COLO829 (cell line): ENCODE measurements around the gene NR3C2.

Experiments used
- DNase-seq: peaks from one replicate; pipeline ENCODE4 v3.0.0; 2012; ENCODE audit warnings: low spot score

NR3C2 gene

DNA sequence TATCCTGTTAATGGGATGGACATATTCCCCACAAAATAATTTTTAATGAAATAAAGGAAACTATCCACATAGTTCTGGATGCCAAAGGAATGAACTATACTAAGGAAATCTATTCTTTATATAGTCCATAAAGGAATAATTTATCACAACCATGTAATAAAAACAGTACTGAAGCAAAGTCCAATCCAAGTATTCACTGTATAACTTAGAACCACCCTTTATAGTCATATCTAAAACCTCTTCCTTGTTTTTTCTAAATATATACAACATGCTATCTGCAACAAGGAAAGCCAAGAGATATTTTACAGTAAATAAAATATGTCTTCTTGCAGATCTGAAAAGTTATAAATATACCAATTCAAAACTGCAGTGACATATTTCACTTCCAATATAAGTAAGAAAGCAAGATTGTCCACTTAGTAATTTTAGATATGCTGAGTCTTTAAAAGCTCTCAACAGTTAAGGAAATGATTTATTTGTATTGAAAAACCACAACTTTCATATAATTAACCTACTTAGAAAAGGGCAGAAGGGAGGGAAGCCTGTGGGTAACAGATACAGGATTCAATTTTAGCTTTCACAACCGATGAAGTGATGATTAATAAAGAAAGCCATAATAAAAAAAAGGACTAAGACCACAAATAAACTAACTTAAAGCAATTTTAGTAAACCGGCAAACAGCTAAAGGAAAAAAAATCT, 8.0 kb downstream of the NR3C2 start:
- no peak for DNase-seq

DNA sequence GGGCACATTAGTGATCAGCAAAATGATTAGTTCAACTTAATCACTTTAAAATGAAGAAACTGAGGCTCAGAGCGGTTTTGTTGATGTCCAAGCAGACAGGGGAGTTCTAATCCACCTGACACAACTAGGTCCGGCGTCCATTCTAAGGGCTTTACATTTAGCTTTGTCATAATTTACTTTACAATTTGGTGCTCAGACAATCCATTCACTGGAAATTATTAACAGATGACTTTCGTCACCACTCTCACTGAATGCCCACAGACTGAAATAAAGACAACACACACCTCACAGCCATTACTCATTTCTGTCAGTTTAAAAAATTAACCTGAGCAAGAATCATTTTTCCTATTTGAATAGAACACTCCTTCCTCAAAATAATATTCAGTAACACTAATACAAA, 10.8 kb downstream of the NR3C2 start:
- no peak for DNase-seq

DNA sequence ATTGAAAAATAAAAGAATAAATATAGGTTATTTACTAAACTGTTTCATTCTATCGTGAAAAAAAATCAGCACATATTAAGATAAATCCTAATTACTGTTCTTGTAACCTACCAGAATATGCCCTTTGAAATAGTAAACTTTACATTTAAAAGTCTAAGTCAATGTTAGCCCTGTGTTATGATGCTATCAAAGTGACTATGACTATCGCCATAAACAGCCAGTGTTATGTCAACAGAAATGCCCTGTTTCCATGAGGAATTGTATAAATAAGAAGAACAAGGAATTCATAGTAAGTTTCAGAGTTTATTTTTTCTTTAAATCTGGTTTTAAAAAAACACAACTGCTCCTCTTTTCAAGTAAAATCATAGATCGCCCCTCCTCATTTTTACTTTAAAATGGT, 11.4 kb downstream of the NR3C2 start:
- no peak for DNase-seq

GRCh38 chr4:148429206-148429605, 13.0 kb downstream of the NR3C2 start:
- DNase-seq, result no peak

DNA sequence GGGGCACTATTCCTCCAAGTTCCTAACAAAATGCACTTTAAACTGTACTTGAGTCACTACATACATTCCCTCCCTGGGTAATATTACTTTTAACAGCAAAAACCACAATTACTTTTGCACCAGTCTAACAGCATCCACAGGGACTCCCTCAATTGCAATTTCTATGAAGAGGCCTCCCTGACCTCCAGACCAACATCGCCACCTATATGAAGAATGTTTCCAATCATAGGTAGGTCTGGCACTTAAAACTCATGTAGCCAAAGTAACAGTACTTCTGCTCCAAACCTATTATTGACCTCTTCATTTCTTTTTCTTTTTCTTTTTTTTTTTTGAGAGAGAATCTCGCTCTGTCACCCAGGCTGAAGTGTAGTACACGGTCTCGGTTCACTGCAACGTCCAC, 15.6 kb downstream of the NR3C2 start:
- no peak for DNase-seq

DNA sequence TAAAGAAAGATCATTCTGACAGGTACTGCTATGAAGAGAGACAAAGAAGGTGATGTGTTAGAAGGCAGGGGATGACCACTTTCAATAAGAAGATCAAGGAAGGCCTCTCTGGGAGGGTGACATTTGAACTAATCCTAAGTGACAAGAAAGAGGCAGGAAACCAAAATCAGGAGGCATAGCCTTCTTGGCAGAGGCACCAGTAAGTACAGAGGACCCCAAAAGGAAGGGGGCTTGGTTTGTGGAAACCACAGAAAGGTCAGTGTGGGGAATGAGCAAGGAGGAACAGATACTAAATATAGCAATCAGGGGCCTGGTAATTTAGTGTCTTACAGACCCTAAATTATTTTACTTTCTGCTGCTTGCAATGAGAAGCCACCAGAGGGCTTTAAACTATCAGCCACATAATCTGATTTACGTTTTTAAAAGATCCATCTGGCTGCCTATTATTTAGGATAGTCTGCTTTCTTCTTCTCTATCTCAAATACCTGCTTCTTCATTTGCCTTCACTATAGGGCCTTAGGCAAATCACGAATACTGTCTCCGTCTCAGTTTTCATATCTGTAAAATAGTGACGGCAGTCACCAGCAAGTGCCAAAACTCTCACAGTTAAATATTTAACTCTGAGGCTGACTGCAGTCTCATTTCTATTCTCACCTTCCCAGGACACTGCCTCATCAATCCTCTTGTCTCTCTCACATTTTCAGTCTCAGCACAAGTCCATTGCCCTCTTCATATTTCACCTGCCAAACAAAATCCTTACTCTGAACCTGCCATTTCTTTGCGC, 16.7 kb downstream of the NR3C2 start:
- DNase-seq, result no peak

DNA sequence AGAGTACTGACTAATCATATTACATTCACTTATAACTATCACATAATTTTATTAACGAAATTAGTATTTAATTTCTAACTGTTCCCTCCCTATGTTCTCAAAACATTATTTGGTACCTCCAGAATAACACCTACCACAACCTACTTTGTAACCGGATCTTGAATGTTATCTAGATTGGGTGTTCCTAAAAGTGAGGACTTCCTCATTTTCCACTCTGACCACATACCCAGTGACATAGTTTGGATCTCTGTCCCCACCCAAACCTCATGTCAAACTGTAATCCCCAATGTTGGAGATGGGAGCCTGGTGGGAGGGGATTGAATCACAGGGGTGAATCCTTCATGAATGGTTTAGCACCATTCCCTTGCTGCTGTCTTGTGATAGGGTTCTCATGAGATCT, 21.8 kb downstream of the NR3C2 start:
- no peak for DNase-seq

DNA sequence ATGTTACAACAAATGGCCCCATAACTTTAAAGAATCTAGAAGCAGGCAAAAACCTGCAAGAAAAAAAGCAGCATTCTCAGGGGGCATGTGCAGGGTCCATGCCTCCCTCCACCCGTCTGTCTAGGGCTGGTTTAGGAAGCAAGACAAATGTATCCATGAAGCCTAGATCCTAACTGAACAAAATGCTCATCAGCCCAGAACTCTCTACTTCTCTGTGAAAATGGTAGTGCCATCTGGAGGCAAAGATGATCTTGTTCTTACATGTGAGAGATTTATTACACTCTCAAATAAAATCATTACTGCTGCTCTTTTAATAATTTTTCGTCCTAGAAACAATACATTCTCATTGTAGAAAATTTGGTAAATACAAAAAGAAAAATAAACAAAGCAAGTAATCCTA, 26.7 kb downstream of the NR3C2 start:
- DNase-seq, result no peak

DNA sequence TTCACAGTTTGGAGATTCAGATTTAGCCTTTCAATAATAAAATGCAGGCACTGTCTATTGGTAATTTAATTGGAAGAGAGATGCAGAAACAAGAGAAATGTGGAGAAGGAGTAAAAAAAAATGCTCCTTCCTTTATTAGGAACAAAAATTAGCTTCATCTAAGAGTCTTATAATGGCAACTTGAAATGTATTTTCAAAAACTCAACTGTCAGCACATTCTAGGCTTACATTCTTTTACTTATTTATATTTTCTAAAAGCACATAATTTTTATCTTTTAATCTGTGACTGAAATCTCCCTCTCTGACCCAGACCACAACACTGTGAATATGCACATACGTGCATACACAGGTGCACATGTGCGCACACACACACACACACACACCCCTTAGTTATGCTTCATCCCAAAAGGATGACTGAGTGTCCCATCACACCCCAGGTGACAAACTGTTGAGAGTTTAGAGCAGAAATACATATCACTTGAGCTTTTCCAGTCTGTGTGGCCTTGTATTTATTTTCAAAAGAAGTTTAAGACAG, 29.7 kb downstream of the NR3C2 start:
- DNase-seq, result no peak

GRCh38 chr4:148405161-148405893, 36.9 kb downstream of the NR3C2 start:
- no peak for DNase-seq

DNA sequence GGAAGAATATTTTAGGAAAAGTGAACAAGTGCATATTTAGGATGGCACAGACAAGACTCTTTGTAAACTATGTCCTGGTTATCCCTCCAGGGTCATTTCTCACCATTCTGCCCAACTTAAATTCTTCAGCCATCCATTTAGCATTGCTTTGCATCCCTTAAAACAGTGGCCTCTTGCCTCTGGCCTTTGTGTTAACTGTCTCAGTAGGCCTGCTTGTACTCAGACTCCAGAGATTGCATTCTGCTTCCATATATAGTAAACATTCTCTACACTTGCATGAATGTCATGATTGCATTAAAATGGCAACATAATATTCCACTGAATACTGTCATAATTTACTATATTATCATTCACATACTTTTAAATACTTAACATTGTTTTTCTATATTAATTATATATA, 43.2 kb downstream of the NR3C2 start:
- DNase-seq, result no peak

DNA sequence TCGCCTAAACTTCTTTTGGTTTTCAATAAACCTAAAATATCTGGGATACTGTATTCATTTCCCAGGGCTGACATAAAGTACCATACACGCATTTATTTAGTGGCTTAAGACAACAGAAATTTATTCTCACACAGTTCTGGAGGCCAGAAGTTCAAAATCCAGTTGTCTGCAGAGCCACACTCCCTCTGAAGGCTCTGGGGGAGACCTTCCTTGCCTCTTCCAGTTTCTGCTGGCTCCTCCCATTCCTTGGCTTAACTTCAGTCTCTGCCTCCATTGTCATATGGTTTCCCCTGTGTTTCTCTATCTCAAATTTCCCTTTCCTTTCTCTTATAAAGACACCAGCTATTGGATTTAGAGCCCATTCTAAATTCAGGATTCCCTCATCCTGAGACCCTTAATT, 44.4 kb downstream of the NR3C2 start:
- DNase-seq, result no peak

DNA sequence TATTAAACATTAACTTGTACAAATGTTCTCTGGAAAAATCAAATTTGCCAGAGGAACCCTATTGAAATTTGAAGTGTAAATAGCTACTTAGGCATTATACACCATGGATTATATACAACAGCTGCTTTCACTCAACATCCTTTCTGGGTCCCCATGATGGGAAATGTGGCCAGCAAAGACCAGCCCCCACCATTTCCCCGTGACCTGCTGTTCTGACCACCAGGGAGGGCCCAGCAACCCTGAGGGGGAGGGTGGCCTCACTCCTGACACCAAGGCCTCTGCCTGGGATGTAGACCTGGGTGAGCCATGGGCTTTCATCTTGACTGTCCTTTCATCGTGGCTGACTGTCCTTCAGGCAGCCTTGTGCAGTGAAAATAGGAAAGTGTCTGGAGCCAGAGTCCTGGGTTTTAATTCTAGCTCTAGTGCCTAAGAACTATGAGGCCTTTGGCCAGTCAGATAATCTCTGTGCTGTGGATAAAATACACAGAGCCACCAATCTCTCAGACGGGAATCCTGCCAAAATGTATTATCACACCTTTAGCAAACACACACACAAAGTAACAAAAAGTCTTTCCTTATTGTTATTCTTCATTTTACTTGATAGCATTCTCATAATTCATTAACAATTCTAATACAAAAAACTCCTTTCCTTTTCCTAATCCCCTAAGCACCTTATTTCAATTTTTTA, 45.1 kb downstream of the NR3C2 start:
- no peak for DNase-seq

- no peak for DNase-seq
Observed at GRCh38 chr4:148395771-148396170, 46.4 kb downstream of the NR3C2 start.

GRCh38 chr4:148391056-148391455, 51.2 kb downstream of the NR3C2 start:
- no peak for DNase-seq

DNA sequence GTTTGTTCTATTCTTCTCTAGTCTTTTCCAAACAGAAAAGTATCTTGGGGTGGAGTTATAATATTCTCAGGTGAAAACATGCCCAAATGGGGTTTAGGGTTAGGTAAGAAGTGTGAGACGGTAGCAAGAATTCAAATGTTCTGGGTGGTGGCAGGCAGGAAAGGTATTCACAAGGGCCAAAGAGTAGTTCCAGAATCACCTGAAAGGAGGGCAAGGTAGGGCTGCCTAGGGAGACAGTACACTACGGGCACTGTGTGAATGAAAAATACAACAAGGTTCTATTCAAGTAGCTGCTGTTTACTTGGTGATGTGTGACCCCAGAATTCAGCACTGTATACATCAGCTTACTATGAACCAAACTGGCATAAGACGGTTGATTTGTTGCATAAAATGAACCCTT, 51.9 kb downstream of the NR3C2 start:
- DNase-seq, result no peak

DNA sequence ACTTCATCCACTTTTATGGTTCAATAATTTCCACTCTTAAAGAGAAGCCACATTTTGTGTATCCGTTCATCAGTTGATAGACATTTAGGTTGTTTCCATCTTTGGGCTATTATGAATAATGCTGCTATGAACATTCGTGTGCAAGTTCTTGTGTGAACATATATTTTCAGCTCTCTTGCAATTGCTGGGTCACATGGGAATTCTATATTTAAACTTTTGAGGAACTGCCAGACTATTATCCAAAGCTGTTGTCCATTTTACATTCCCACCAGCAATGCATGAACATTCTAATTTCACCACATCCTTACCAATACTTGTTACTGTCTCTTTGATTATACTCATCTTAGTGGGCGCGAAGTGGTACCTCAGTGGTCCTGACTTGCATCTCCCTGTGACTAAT, 61.9 kb downstream of the NR3C2 start:
- no peak for DNase-seq

DNA sequence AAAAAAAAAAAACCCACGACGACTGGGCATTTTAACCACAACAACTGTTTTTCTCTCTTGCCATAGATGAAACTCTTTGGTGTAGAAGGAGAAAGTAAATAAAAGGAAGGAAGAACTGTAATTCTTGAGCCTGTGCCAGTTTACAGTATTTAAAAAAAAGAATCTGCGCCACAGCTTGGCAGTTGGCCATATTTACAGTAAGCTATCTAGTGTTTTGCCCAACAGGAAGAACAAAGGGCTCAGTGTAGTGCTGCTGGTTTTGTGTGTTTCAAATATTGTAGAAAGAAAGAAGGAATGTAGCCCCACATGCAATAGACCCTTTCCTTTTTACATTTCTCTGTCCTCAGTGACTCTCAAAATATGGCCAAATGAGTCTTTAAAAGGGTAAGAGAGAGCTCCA, 66.1 kb downstream of the NR3C2 start:
- DNase-seq, result peak; percentile 90

- no peak for DNase-seq
Observed at GRCh38 chr4:148375584-148375983, 66.6 kb downstream of the NR3C2 start.

DNA sequence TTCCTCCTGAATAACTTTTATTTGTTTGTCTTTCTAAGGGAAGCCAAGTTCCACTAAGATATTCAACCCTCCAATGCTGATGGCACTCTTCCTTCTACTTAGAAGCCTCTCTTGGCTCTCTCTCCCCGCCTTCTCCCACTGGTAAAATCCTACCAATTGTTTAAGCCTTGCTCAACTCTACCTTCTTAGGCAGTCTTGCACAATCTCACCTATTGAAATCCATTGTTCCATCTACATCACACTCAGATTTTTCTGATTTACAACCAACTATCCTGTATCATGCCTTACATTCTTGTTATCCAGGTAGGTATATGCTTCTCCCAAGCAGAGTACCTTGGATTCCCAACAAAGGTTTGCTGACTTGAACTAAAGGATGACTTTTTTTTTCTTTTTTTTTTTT, 69.1 kb downstream of the NR3C2 start:
- no peak for DNase-seq

- DNase-seq, result no peak
Observed at GRCh38 chr4:148369919-148370318, 72.3 kb downstream of the NR3C2 start.

DNA sequence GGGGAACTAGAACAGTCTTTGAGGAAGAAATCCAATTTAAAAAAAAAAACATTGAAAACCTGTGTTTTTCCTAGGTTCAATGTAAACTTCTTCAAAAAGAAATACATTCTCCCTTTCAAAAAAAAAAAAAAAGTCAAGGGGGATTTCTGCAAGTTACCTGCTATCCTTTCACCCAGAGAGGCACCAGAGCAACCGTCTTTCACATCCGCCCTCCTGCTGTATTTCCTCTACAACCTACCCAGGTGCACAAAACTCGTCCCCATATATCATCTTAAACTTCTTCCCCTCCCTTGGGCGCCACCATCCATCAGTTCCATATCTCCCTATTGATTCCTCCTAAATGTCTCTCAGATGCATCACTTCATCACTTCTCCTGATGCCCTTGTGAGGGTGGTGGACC, 74.5 kb downstream of the NR3C2 start:
- DNase-seq, result no peak
